Activated naive CD4-positive, alpha-beta T cell treated with anti-CD3 and anti-CD28 coated beads, Interleukin-2, amount 50 U/mL, for 24 hours (primary cell): ENCODE data around the gene INS.

ENCODE experiments used
- H3K27ac Mint-ChIP-seq: one replicate; pipeline ENCODE4 v1.8.0; 2021; ENCODE audit warnings: mild to moderate bottlenecking, mixed read lengths
- H3K27me3 Mint-ChIP-seq: one replicate; pipeline ENCODE4 v1.8.0; 2021; ENCODE audit warnings: mixed read lengths
- H3K36me3 Mint-ChIP-seq: one replicate; pipeline ENCODE4 v1.8.0; 2021; ENCODE audit warnings: mixed read lengths
- H3K4me1 Mint-ChIP-seq: one replicate; pipeline ENCODE4 v1.8.0; 2021; ENCODE audit warnings: mixed read lengths
- H3K4me3 Mint-ChIP-seq: one replicate; pipeline ENCODE4 v1.8.0; 2021; ENCODE audit warnings: mild to moderate bottlenecking, mixed read lengths
- H3K9me3 Mint-ChIP-seq: one replicate; pipeline ENCODE4 v1.8.0; 2021; ENCODE audit warnings: mixed read lengths

Gene INS

GRCh38 chr11:2176389-2176900 lies 15.4 kb upstream of the INS start:
- H3K4me3 Mint-ChIP-seq, result no peak overlapping the region
- H3K4me1 Mint-ChIP-seq, result no peaks in the 10 kb centered on the region
- H3K9me3 Mint-ChIP-seq, result no peaks in the 10 kb centered on the region
- H3K27ac Mint-ChIP-seq, result no peak overlapping the region
- no peaks in the 10 kb centered on the region for H3K36me3 Mint-ChIP-seq
- no peaks in the 10 kb centered on the region for H3K27me3 Mint-ChIP-seq

- no peaks in the 10 kb centered on the region for H3K27me3 Mint-ChIP-seq
- H3K27ac Mint-ChIP-seq, result no peak overlapping the region
- no peaks in the 10 kb centered on the region for H3K9me3 Mint-ChIP-seq
- H3K4me1 Mint-ChIP-seq, result no peaks in the 10 kb centered on the region
- H3K4me3 Mint-ChIP-seq, result no peak overlapping the region
- no peaks in the 10 kb centered on the region for H3K36me3 Mint-ChIP-seq
Observed at GRCh38 chr11:2175659-2176058, 14.7 kb upstream of the INS start.

- no peaks in the 10 kb centered on the region for H3K36me3 Mint-ChIP-seq
- no peaks in the 10 kb centered on the region for H3K9me3 Mint-ChIP-seq
- H3K27ac Mint-ChIP-seq, result no peak overlapping the region
- no peak overlapping the region for H3K4me3 Mint-ChIP-seq
- no peaks in the 10 kb centered on the region for H3K4me1 Mint-ChIP-seq
- no peaks in the 10 kb centered on the region for H3K27me3 Mint-ChIP-seq
Observed at GRCh38 chr11:2174361-2174760, 13.4 kb upstream of the INS start.

GRCh38 chr11:2173761-2174160 lies 12.8 kb upstream of the INS start:
- H3K27ac Mint-ChIP-seq, result no peak overlapping the region

GRCh38 chr11:2173150-2173693 lies 12.2 kb upstream of the INS start:
- H3K4me3 Mint-ChIP-seq, result no peak overlapping the region
- H3K36me3 Mint-ChIP-seq, result no peaks in the 10 kb centered on the region
- no peaks in the 10 kb centered on the region for H3K9me3 Mint-ChIP-seq
- H3K27me3 Mint-ChIP-seq, result no peaks in the 10 kb centered on the region
- no peaks in the 10 kb centered on the region for H3K4me1 Mint-ChIP-seq
- no peak overlapping the region for H3K27ac Mint-ChIP-seq

More at GRCh38 chr11:2173761-2174160, 12.8 kb upstream of the INS start:
- Mint-ChIP-seq H3K9me3 (no peaks in the 10 kb centered on the region), H3K27me3 (no peaks in the 10 kb centered on the region), H3K36me3 (no peaks in the 10 kb centered on the region), H3K4me3 (no peak overlapping the region), H3K4me1 (no peaks in the 10 kb centered on the region)

GRCh38 chr11:2172676-2173075 lies 11.7 kb upstream of the INS start:
- H3K36me3 Mint-ChIP-seq, result no peaks in the 10 kb centered on the region
- H3K9me3 Mint-ChIP-seq, result no peaks in the 10 kb centered on the region
- no peak overlapping the region for H3K4me3 Mint-ChIP-seq
- H3K27ac Mint-ChIP-seq, result no peak overlapping the region
- H3K27me3 Mint-ChIP-seq, result no peaks in the 10 kb centered on the region
- no peaks in the 10 kb centered on the region for H3K4me1 Mint-ChIP-seq

- H3K9me3 Mint-ChIP-seq, result no peaks in the 10 kb centered on the region
- no peaks in the 10 kb centered on the region for H3K27me3 Mint-ChIP-seq
- no peaks in the 10 kb centered on the region for H3K4me1 Mint-ChIP-seq
- H3K27ac Mint-ChIP-seq, result no peak within 1 kb of the TSS
- no peaks in the 10 kb centered on the region for H3K36me3 Mint-ChIP-seq
- no peak within 1 kb of the TSS for H3K4me3 Mint-ChIP-seq
Observed at GRCh38 chr11:2171591-2172003, 10.6 kb upstream of the INS start, which contains the start of gene TH. Gene TH (minus strand): TSS chr11:2171815. CDS start chr11:2171786, 29 bp downstream.

- Mint-ChIP-seq H3K4me1 (no peaks in the 10 kb centered on the region), H3K36me3 (no peaks in the 10 kb centered on the region), H3K27ac (no peak overlapping the region), H3K9me3 (no peaks in the 10 kb centered on the region), H3K4me3 (no peak overlapping the region), H3K27me3 (no peaks in the 10 kb centered on the region)
Observed at GRCh38 chr11:2169626-2170570, 8.9 kb upstream of the INS start.

GRCh38 chr11:2169005-2169378 lies 8.0 kb upstream of the INS start:
- H3K9me3 Mint-ChIP-seq, result no peaks in the 10 kb centered on the region
- H3K27me3 Mint-ChIP-seq, result peaks cover 1% of the 10 kb centered on the region
- H3K4me3 Mint-ChIP-seq, result no peak overlapping the region
- no peak overlapping the region for H3K27ac Mint-ChIP-seq
- H3K4me1 Mint-ChIP-seq, result no peaks in the 10 kb centered on the region
- no peaks in the 10 kb centered on the region for H3K36me3 Mint-ChIP-seq

GRCh38 chr11:2168286-2169004 lies 7.4 kb upstream of the INS start:
- no peak overlapping the region for H3K4me3 Mint-ChIP-seq
- no peak overlapping the region for H3K27ac Mint-ChIP-seq
- no peaks in the 10 kb centered on the region for H3K36me3 Mint-ChIP-seq
- H3K9me3 Mint-ChIP-seq, result no peaks in the 10 kb centered on the region
- H3K4me1 Mint-ChIP-seq, result no peaks in the 10 kb centered on the region
- peaks cover 1% of the 10 kb centered on the region for H3K27me3 Mint-ChIP-seq

GRCh38 chr11:2167141-2168045 lies 6.4 kb upstream of the INS start:
- Mint-ChIP-seq H3K4me3 (no peak overlapping the region), H3K27me3 (peaks cover 1% of the 10 kb centered on the region)

GRCh38 chr11:2166091-2166851 lies 5.3 kb upstream of the INS start:
- no peaks in the 10 kb centered on the region for H3K4me1 Mint-ChIP-seq
- peaks cover 1% of the 10 kb centered on the region for H3K27me3 Mint-ChIP-seq
- no peaks in the 10 kb centered on the region for H3K9me3 Mint-ChIP-seq

More at GRCh38 chr11:2167141-2168045, 6.4 kb upstream of the INS start:
- H3K27ac Mint-ChIP-seq, result no peak overlapping the region
- H3K4me1 Mint-ChIP-seq, result no peaks in the 10 kb centered on the region
- no peaks in the 10 kb centered on the region for H3K9me3 Mint-ChIP-seq
- no peaks in the 10 kb centered on the region for H3K36me3 Mint-ChIP-seq

GRCh38 chr11:2165571-2165970 lies 4.6 kb upstream of the INS start:
- Mint-ChIP-seq H3K4me3 (no peak overlapping the region), H3K4me1 (no peaks in the 10 kb centered on the region), H3K36me3 (no peaks in the 10 kb centered on the region), H3K27ac (no peak overlapping the region), H3K9me3 (no peaks in the 10 kb centered on the region), H3K27me3 (peaks cover 1% of the 10 kb centered on the region)

More at GRCh38 chr11:2166091-2166851, 5.3 kb upstream of the INS start:
- H3K4me3 Mint-ChIP-seq, result no peak overlapping the region
- H3K27ac Mint-ChIP-seq, result no peak overlapping the region
- no peaks in the 10 kb centered on the region for H3K36me3 Mint-ChIP-seq

- H3K27ac Mint-ChIP-seq, result no peak overlapping the region
- peaks cover 1% of the 10 kb centered on the region for H3K27me3 Mint-ChIP-seq
- no peaks in the 10 kb centered on the region for H3K9me3 Mint-ChIP-seq
- no peak overlapping the region for H3K4me3 Mint-ChIP-seq
- no peaks in the 10 kb centered on the region for H3K36me3 Mint-ChIP-seq
- H3K4me1 Mint-ChIP-seq, result no peaks in the 10 kb centered on the region
Observed at GRCh38 chr11:2164861-2165555, 4.0 kb upstream of the INS start.
